ENCODE results near the gene FOXA3. TPM values are rescaled to one million over a fixed set of nuclear protein-coding genes. Genes with fewer than 3 reads are reported as not detected.

Gene FOXA3
- total and polyA plus RNA-seq, 2 experiments from 2014 or later = 11.1 to 17.5 TPM

- Mint-ChIP-seq H3K4me3 (no peak overlapping the region; the same call in 2 of the 3 replicates), H3K36me3 (ENCODE audit: low read depth) (peaks cover 9% of the 10 kb centered on the region), H3K4me1 (peaks cover 52% of the 10 kb centered on the region), H3K27me3 (ENCODE audit: insufficient read depth, low read depth, poor library complexity) (peaks cover 26% of the 10 kb centered on the region), H3K27ac (no peak overlapping the region), H3K9me3 (peaks cover 2% of the 10 kb centered on the region; the same call in 1 of the 3 replicates)
- H3K4me3 ChIP-seq = no peak overlapping the region
- H4K20me1 ChIP-seq (replicated peaks; ENCODE audit: insufficient read depth) = 0 out of 2 replicates have a peak, but pooled peaks cover 4% of the 10 kb centered on the region
- TF ChIP-seq CREB1 (CRISPR knock-in tag; IDR thresholded peaks at IDR 0.05; ENCODE audit: low read depth) (no peak), STAT1 (IDR thresholded peaks at IDR 0.05; ENCODE audit: unreplicated experiment) (no peak), POLR2AphosphoS5 (IDR thresholded peaks at IDR 0.05; ENCODE audit: low read depth) (no peak), EZH2 (IDR thresholded peaks at IDR 0.05; ENCODE audit: low read depth, unreplicated experiment) (no peak), EZH2phosphoT487 (IDR thresholded peaks at IDR 0.05; ENCODE audit: unreplicated experiment) (no peak), ZNF462 (CRISPR knock-in tag; IDR thresholded peaks at IDR 0.05) (no peak), REST (IDR thresholded peaks at IDR 0.05; ENCODE audit: unreplicated experiment) (no peak), JUNB (IDR thresholded peaks at IDR 0.05; ENCODE audit: unreplicated experiment) (no peak), ZNF331 (CRISPR knock-in tag; IDR thresholded peaks at IDR 0.05; ENCODE audit: low read depth) (no peak)
- peaks cover 28% of the 10 kb centered on the region for H3K4me1 ChIP-seq (ENCODE audit: insufficient read depth)
- H3K27ac ChIP-seq (ENCODE audit: low read depth) = no peak overlapping the region
- H3K9me2 ChIP-seq (ENCODE audit: insufficient read depth) = no peaks in the 10 kb centered on the region
- no peaks in the 10 kb centered on the region for H3K36me3 ChIP-seq (ENCODE audit: insufficient read depth)
- peaks cover 24% of the 10 kb centered on the region; the same call in 1 of the 2 replicates for H3F3A ChIP-seq (replicated peaks; ENCODE audit: low read depth)
- no peaks in the 10 kb centered on the region for H3K79me2 ChIP-seq (replicated peaks; ENCODE audit: insufficient read depth)
- no peaks in the 10 kb centered on the region for H3K27me3 ChIP-seq (ENCODE audit: insufficient read depth)
- H3K4me2 ChIP-seq = no peak overlapping the region
- DNase-seq (ENCODE audit: low spot score) (no peak), ATAC-seq (no peak)
- H2AFZ ChIP-seq = no peak overlapping the region
Observed at GRCh38 chr19:45879055-45879454, 14.9 kb downstream of the FOXA3 start.
